ENCODE data around the gene PATL2.

DNA sequence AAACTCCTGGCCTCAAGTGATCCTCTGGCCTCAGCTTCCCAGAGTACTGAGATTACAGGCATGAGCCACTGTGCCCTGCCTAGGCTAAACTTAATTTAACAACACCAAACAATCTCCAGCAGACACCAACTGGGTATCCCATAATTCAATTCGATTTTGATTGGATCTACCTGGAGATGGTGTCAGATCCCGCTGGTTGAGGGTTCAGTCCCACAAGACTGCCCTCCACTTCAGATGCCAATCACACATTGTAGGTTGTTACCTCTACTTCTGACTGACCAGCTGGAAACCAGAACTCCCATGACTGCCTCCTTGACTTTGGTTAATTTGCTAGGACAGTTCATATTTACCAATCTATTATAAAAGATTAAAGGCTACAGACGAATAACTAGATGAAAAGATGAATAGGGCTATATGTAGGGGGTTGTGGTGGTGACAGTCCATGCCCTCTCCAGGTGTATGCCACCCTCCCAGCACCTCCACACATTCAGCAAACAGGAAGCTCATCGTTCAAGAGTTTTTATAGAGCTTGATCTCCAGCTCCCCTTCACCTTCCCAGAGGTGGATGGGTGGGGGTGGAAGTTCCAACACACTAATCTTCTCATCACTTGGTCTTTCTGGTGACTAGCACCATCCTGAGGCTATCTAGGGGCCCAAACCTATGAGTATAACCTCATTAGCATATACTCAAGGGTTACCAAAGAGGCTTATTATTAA is 9.5 kb upstream of the PATL2 start:
- TF ChIP-seq, protein P1, sequence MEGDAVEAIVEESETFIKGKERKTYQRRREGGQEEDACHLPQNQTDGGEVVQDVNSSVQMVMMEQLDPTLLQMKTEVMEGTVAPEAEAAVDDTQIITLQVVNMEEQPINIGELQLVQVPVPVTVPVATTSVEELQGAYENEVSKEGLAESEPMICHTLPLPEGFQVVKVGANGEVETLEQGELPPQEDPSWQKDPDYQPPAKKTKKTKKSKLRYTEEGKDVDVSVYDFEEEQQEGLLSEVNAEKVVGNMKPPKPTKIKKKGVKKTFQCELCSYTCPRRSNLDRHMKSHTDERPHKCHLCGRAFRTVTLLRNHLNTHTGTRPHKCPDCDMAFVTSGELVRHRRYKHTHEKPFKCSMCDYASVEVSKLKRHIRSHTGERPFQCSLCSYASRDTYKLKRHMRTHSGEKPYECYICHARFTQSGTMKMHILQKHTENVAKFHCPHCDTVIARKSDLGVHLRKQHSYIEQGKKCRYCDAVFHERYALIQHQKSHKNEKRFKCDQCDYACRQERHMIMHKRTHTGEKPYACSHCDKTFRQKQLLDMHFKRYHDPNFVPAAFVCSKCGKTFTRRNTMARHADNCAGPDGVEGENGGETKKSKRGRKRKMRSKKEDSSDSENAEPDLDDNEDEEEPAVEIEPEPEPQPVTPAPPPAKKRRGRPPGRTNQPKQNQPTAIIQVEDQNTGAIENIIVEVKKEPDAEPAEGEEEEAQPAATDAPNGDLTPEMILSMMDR (IDR thresholded peaks at IDR 0.05) = no peak
- no peak for TF ChIP-seq POLR2A (IDR thresholded peaks at IDR 0.05)

Measured in vagina (tissue), 2 donors.